GM20431 (cell line): Measurements from ENCODE around the gene CACNB4.
"Not testable (repeated sequence)": the region's sequence is repeated elsewhere in the genome, so short reads cannot be mapped to it uniquely, and the experiment has no call there.

ENCODE experiments used
- in situ Hi-C: fragments of 300-500 bp; cut with MseI, MboI; formaldehyde crosslinking; loops from one replicate; pipeline ENCODE4 v1.15.0; 2020; ENCODE audit warnings: low sequenced_read_pairs; ENCODE audit not compliant: unreplicated experiment

CACNB4 gene

DNA sequence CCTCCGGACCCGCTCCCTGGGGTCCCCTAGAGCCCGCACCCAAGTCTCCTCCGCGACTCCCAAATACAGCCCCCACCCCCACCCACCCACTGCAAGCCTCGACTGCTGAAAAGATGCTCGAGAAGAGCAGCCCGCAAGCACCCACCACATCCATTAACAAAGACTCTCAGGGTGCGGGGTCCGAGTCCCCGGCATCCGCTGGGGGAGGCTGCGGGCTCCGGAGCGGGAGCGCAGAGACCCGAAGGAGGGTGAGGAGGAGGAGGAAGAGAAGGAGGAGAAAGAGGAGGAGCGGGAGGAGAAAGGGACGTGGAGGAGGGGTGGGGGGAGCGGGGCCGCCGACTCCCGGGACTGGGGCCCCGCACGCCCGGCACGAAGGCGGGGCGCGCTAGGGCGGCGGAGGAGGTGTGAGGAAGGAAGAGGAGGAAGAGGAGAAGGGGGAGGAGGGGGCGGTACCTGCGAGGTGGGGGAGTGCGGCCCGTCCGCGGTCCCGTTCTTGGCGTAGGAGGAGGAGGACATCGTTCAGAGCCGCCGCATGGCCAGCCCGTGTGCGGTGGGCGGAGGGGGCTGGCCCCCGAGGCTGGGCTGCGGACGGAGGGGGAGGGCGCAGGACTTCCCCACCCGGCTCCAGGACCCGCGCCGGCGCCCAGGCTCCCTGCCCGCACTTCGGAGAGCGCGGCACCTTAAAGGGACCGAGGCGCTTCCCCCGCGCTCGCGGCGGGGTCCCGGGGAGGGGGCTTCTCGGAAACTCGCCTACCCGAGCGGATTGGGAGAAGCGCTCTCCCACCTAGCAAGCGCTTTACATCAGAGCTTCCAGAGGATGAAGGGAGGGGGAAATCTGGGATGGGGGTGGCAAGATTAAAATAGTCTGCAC is at the start of gene CACNB4:
Gene CACNB4 (minus strand): TSS at position 549 of the 871 bp plus-strand sequence.
- in situ Hi-C loops: no loop called here

- in situ Hi-C loops: no loop called here
These were observed 35.8 kb upstream of the CACNB4 start for GRCh38 chr2:152134488-152135280.

GRCh38 chr2:152132306-152132705 is 33.5 kb upstream of the CACNB4 start:
- in situ Hi-C loops: no loop called here

GRCh38 chr2:152127628-152128027 is 28.8 kb upstream of the CACNB4 start:
- in situ Hi-C loops: no loop called here

DNA sequence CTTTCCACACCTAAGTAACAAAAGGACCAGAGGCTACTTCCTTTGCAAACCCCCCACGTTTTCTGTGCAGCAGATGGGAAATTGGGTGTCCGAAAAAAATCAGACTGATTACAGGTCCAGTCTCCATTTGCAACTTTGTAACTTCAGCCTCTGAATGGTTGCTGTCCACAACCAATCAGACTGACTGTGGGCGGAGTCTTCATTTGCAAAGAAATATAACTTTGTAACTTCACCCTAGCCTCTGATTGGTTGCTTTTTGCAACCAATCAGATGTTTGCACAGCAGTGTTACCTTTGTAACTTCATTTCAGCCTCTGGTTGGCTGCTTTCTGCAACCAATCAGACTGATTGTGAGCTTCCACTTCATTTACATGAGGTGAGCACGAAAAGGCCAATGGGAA is 27.8 kb upstream of the CACNB4 start:
- in situ Hi-C loops: no loop called here

GRCh38 chr2:152122161-152122560 is 23.3 kb upstream of the CACNB4 start:
- in situ Hi-C loops: no loop called here

- in situ Hi-C loops: no loop called here
These were observed 21.6 kb upstream of the CACNB4 start for GRCh38 chr2:152120430-152120829.

GRCh38 chr2:152115952-152116351 is 17.1 kb upstream of the CACNB4 start:
- in situ Hi-C loops: no loop called here

- in situ Hi-C loops: no loop called here
These were observed 15.5 kb upstream of the CACNB4 start for GRCh38 chr2:152114366-152114765.

GRCh38 chr2:152107140-152107539 is 8.3 kb upstream of the CACNB4 start:
- in situ Hi-C loops: not testable (repeated sequence)

GRCh38 chr2:152106464-152106863 is 7.6 kb upstream of the CACNB4 start:
- in situ Hi-C loops: no loop called here

- in situ Hi-C loops: no loop called here
These were observed 4.4 kb upstream of the CACNB4 start for GRCh38 chr2:152103271-152103670.

- in situ Hi-C loops: no loop called here
These were observed 2.1 kb upstream of the CACNB4 start for GRCh38 chr2:152100961-152101360.

GRCh38 chr2:152099367-152100050 is 665 bp upstream of the CACNB4 start:
- in situ Hi-C loops: no loop called here

- in situ Hi-C loops: no loop called here
These were observed 896 bp downstream of the CACNB4 start for GRCh38 chr2:152097801-152098495.

DNA sequence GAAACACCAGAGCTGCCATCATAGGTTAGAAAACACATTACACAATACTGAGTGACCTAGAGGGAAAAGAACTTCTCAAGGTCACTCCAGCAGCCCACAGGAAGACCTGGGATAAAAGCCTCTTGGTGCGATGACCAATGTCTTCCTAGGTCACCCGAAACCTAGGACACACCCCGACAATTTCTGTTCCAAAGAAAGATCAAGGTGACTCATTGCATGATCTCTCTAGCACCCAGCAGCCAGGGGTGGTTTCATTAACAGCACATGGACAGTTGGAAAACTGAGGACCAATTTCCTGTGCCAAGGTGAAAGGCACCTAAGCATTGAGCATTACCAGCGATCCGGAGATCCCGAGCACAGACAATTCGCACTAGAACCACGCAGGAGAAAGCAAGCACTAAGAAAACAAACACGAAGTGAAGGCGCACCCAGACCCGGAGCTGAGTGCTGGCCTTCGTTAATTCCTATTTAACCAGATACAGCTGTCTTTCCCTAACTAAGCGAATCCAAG is 1.5 kb downstream of the CACNB4 start:
- in situ Hi-C loops: no loop called here

GRCh38 chr2:152095146-152095545 is 3.7 kb downstream of the CACNB4 start:
- in situ Hi-C loops: no loop called here

DNA sequence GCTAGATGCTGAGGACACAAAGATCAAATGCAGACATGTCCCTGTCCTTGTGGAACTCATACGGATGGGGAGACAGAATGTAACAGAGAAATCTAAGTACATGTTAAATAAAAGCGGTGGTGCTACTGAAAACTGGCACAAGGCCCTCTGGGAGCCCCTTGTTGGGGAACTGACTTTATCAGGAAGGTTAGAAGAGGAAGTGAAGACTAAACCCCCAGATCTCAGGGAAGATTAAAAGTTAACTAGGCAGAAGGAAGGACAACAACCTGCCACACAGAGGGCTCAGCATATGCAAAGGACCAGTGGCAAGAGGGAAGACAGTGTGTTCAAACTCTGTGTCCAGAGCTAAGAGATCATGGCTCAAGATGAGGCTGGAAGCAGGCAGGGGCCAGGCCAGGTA is 4.8 kb downstream of the CACNB4 start:
- in situ Hi-C loops: no loop called here

- in situ Hi-C loops: no loop called here
These were observed 5.4 kb downstream of the CACNB4 start for GRCh38 chr2:152093464-152093863.

- in situ Hi-C loops: no loop called here
These were observed 6.7 kb downstream of the CACNB4 start for GRCh38 chr2:152092095-152092494.
